Muscle of arm (tissue), 12 donors: Measurements from ENCODE around the gene SMAD1. TPM values are rescaled to one million over a fixed set of nuclear protein-coding genes. Genes with fewer than 3 reads are reported as not detected.
"Not testable (repeated sequence)": the region's sequence is repeated elsewhere in the genome, so short reads cannot be mapped to it uniquely, and the experiment has no call there.

ENCODE experiments used
- DNase-seq: peaks from one replicate; pipeline ENCODE4 v3.0.0-alpha.2; 2013
- polyA plus RNA-seq, 12 donors: library from polyadenylated mRNA; unstranded; fragments of 120-200 nt; gene quantifications; one replicate each; pipeline ENCODE4 v1.2.1, GENCODE V29; 2013; ENCODE audit not compliant: insufficient read length in 12 of 12

Gene SMAD1
- polyA plus RNA-seq, 12 donors = 58.7 to 123 (median 72.4) TPM; not detected in 1

- DNase-seq = no peak
Measured at GRCh38 chr4:145554691-145555090, 73.0 kb downstream of the SMAD1 start.

- no peak for DNase-seq
Measured at GRCh38 chr4:145557720-145558119, 76.1 kb downstream of the SMAD1 start.

DNA sequence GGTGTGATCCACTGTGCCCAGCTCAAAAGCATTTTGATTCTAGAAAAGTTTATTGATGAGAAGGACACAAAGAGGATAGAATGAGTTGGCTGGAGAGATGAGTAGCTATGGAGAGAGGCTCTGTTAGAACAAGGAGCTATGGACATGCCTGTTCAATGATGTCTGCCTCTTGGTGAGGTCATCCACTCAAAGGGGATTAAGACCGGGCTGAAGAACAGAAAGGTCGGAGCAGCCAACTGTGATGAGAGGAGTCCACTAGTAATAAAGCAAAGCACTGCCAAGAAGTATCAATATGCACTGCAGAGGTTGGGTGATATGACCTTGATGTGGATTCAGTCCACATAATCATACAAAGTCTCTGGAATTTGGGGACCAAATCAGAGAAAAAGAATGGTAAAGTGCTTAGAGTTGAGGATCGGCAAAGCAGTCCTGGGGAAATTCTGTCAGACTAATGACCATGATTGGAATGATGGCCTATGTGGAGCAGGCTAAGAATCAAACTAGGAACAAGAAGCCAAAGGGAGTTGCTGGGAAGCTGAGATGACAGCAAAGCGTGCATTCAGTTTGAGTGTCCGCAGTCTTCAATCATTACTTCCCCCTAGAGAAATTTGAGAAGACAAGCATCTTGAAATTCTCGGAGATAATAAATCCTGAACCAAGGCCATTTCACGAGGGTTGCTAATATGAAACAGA lies 81.8 kb downstream of the SMAD1 start:
- no peak for DNase-seq

- DNase-seq = no peak
Measured at GRCh38 chr4:145564540-145564939, 82.9 kb downstream of the SMAD1 start.

GRCh38 chr4:145565328-145565727 lies 83.7 kb downstream of the SMAD1 start:
- no peak for DNase-seq

DNA sequence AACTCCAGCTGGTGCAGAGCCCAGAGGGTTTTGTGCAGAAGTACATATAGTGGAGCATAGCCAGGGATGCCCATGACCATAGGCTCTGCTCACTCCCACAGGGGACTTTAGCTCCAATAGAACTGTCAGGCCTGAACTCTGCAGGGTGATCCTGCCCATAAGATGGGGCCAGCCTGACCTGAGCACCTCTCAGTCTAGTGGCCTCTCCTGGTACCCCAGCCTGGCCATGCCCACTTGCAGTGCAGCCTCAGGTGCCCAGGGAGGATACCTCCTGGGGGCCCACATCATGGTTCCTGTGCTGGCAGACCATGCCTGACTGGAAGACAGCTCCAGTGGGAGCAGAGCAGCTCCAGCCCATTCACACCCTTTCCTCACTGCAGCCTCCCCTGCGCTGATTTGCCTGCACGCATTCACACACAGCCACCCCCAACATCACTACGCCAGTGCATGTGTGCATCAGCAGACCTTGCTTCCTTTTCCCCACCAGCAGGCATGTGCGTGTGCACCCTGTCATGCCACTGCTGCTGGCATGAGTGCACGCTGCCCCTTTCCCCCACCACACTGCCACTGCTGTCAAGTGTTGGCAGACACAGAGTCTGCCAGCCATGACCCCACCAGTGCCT lies 84.5 kb downstream of the SMAD1 start:
- no peak for DNase-seq

DNA sequence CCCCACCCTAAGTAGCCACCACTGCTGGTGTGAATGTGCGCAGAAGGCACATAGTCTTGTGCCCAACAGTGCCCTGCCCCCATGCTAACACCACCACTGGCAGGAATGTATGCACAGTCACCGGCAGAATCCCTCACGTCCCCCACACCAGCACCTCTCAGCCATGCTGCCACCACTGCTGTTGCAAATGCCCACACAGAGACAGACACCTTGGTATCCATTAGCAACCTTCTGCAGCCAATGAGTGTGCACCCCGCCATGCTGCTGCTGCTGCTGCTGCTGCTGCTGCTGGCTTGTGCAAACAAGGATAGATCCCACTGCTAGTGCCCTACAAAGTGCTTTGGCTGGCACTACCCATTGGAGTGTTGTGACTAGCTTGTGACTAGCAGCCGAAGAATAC lies 85.1 kb downstream of the SMAD1 start:
- DNase-seq = no peak

GRCh38 chr4:145567516-145567915 lies 85.9 kb downstream of the SMAD1 start:
- no peak for DNase-seq

GRCh38 chr4:145574546-145574945 lies 92.9 kb downstream of the SMAD1 start:
- not testable (repeated sequence) for DNase-seq

DNA sequence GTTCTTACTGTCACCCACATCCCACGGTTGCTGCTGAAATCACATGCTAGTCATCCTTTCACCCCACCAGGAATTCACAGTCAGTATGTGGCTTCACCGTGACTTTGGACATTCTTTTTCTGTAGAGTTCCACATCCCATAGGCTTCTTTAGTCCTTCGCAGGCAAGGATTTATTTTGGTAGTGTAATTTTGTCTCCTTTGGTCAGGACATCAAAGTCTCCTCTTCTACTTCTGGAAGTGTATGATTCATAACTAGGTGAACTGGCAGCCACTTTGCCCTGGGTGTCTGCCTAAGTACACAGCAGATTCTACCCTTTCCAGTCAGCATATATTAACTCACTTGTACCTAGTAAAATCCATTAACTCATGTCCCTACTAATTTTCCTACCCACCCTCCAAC lies 99.3 kb downstream of the SMAD1 start:
- DNase-seq = no peak

GRCh38 chr4:145583191-145584055 lies 101.8 kb downstream of the SMAD1 start:
- DNase-seq = no peak

DNA sequence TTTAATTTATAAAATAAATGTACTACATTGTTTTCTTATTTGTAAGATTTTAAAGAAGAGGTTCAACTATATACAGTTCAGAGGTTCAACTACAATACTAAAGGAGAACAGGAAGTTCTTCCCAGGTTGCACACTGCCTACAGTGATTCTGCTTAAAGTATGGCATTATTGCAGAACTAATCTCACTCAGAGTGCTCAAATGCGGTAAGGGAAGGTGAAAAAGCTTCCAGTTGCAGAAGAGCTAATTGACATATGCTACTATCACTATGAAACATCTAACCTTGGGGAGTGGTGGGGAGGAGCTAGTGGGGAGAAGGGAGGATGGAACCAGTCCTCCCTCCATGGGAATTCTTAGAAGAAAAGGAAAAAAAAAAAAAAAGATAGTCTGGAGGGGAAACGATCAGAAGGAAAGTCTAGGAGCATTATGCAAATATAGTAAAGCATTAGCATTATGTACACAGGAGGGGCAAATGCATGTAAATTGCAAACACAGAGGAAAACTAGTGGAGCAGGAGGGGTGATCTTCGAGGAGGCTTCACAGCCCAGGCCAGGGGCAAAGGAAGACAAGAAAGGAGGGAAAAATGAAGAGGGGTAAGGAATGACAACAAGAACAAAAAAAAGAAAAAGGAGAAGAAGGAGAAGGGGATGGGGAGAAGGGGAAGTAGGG lies 105.6 kb downstream of the SMAD1 start:
- DNase-seq = no peak

- not testable (repeated sequence) for DNase-seq
Measured at GRCh38 chr4:145589381-145589780, 107.7 kb downstream of the SMAD1 start.

- no peak for DNase-seq
Measured at GRCh38 chr4:145589916-145590702, 108.5 kb downstream of the SMAD1 start.

- no peak for DNase-seq
Measured at GRCh38 chr4:145602129-145602760, 120.6 kb downstream of the SMAD1 start.

GRCh38 chr4:145605941-145606340 lies 124.3 kb downstream of the SMAD1 start:
- no peak for DNase-seq
